Measurements from ENCODE around the gene NAPG. TPM values are rescaled to one million over a fixed set of nuclear protein-coding genes. Genes with fewer than 3 reads are reported as not detected.
"Not testable (repeated sequence)": the region's sequence is repeated elsewhere in the genome, so short reads cannot be mapped to it uniquely, and the experiment has no call there.

The NAPG gene
- total RNA-seq, 1 donor from 2014 or later, result 24.4 TPM

DNA sequence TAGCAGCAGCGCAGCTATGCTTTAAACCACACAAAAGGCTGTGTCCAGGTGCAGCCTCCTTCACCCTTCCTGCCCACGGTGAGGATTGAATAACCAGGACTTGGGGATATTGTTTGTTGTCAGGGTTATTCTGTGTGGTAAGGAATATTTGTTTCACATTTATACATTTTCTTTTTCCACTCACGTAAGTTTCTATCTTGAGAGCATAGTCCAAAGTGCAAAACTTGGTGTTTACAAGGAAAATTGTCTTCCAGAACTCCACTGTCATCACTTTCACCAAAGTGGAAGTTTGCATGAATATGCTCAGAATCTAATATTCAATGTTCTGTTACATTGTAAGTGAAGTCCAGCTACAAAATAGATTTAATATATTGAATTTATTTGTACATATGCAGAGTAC, 26.4 kb downstream of the NAPG start:
- ATAC-seq, result no peak

- ATAC-seq, result not testable (repeated sequence)
Observed at GRCh38 chr18:10556251-10556650, 30.4 kb downstream of the NAPG start.

DNA sequence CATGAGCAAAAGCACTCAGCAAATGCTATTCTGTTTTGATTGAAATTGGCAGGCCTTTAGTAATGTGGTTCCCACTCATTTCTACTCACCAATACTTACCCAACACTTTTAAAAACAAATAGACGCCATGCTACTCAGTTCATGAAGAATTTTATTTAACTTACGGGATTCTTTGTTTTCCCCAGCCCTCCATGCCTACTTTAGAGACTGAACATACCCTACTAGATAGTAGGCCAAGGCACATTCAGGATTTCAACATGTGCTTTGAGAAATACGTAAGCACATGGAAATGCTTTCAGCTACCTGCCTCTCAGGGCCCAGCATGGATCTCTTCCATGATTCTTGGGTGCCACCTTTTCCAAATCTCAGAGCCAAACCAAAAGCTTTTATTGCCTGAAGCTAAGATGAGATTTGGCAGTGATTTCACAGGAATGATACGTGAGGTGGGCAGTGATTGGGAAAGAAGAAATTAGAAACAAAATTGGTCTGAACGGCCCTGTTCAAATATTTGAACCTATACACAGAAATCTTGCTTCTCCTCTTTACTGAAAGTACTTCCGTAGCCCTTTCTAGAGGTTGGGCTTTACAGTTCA, 31.4 kb downstream of the NAPG start:
- no peak for ATAC-seq

DNA sequence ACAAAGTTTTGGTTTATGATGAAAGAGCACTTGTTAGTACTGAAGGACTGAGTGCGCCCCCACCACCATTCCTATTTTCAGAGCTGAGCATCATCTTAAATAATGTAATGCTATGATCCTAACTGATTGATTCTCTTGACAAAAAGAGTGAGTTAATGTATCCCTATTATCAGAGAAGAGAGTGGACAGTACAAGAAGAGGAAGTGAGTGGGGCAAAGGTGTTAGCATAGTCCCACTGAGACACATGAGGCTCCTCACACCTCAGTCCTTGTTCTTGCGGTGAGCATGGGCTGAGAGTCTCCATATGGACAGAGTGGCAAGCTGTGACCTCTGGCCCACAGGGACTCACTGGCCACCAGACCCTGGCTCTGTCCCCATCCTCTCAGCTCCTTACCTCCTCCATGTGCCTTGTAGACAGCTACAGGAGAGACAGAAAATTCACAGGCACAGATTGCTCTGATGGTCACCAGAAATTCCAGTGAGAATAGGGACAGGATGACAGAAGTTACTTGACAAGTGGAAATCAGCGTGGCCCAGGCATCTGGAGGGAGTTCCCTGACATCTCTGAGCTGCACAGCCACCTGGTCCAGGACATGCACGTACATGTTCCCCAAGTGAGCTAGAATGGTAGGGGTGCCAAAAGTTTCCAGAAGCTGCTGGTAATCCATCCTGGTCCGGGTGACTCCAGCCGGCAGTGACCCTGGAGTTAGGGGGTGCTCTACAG, 32.6 kb downstream of the NAPG start:
- ATAC-seq, result peak; percentile 49

DNA sequence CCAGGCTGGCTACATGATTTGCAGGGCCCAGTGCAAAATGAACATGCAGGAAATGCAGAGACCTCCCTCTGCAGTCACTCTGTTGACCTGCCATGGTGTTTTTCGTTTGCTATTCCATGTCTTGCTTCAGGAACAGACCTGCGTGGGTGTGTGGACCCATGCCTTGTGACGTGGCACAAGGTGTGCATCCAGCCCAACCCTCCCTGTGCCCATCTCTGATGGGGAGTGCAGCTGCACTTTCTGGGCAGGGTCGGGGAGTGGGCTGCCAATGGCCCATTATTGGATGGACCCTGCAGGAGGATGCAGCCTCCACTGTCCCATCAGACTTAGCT, 33.1 kb downstream of the NAPG start:
- no peak for ATAC-seq

- peak; percentile 7 for ATAC-seq
Observed at GRCh38 chr18:10559553-10560451, 34.0 kb downstream of the NAPG start.

DNA sequence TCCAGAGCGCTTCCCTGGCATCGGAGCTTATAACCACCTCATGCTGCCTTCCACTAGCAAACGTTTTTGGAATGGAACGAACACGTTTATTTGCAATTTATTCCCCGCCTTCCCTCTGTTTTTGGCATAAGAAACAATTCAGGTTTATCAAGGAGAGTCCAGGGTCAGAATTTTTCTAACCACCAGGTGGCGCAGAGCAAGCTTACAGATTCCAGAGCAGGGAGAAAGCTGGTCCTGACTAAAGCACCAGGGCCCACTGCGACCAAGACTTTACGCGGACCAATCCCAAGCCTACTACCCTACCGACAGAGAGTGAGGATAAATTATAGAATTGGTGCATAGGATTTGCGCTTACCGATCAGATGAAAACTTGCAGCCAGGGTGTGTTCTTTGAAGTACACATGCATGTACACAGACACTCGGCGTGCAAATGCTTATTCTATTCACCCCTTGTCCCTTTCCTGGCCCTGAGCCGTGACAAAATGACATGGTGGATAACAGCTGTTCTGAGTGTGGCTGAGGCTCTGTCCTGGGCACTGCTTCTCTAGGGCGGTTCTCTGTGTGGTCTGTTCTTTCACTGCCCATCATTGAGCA, 34.7 kb downstream of the NAPG start:
- peak; percentile 51 for ATAC-seq

- no peak for ATAC-seq
Observed at GRCh38 chr18:10562773-10563160, 36.9 kb downstream of the NAPG start.

- peak; percentile 61 for ATAC-seq
Observed at GRCh38 chr18:10563886-10564285, 38.1 kb downstream of the NAPG start.

DNA sequence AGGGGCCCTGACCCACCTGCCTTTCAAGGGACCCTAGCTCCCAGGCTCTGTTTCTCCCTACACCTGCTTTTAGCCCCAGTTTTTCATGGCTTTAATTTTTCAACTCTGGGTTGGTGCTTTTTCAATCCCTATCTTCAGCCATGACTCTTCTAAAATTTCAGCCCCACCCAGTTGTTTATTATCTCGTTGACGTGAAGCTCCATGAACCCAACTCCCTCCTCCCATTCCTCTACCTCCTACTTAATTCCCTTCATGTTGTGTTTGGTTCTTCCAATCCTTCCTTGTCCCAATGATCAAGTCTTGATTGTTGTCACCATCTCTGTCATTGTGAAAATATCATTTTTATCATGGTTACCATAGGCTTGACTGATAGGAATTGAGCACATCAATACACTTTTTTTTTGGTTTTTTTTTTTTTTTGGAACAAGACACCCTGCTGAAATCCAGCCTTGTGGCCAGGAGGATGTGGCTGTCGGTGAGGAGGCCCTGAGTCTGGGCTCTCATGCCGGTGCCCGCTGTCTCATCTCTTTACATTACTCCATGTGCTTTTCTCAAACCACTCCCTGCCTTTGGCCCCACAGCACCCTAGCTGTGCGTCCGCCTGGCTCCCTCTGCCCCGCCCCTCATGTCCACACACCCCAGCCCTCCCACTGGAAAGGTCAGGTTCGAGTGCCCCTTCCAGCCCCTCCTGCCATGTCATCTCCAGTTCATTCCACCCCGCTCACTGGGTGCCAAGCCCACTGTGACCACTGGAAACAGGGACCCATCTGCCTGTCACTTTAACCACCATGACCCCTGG, 39.3 kb downstream of the NAPG start:
- no peak for ATAC-seq

GRCh38 chr18:10565835-10566234, 40.0 kb downstream of the NAPG start:
- no peak for ATAC-seq

DNA sequence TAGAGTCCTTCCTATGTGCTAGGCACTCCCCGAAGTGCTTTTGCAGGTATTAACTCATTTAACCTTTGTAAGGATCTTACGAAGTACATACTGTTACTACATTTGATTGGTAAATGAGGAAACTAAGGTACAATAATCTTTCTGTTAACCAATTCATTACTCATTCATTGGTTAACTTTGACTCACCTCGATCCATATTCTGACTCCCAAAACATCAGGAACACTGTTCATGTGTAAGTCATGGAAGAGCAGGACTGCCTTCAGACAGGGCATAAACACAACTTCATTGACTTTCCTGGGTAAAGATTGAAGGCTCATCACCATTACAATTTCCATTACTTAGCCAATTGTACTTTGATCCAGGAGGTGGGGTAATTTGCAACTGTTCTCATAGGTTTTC, 40.6 kb downstream of the NAPG start:
- no peak for ATAC-seq

DNA sequence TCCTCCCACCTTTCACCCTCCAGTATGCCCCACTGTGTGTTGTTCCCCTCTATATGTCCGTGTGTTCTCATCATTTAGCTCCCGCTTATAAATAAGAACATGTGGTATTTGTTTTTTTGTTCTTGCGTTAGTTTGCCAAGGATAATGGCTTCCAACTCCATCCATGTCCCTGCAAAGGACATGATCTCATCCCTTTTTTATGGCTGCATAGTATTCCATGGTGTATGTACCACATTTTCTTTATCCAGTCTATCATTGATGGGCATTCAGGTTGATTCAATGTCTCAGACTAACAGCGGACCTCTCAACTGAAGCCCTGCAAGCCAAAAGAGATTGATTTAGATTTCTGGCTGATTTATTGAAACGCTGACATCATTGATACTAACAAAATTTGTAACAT, 44.1 kb downstream of the NAPG start:
- not testable (repeated sequence) for ATAC-seq

DNA sequence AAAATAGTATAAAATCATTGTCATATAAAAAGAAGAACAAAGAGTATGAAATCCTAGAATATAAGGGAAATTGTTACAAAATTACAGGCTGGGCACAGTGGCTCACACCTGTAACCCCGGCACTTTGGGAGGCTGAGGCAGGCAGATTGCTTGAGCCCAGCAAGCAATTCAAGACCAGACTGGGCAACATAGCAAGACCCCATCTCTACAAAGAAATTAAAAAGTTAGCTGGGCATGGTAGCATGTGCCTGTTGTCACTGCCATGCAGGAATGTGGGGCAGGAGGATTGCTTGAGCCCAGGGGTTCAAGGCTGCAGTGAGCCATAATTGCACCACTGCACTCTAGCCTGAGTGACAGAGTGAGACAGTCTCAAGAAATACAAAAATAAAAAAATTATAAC, 44.8 kb downstream of the NAPG start:
- ATAC-seq, result no peak

DNA sequence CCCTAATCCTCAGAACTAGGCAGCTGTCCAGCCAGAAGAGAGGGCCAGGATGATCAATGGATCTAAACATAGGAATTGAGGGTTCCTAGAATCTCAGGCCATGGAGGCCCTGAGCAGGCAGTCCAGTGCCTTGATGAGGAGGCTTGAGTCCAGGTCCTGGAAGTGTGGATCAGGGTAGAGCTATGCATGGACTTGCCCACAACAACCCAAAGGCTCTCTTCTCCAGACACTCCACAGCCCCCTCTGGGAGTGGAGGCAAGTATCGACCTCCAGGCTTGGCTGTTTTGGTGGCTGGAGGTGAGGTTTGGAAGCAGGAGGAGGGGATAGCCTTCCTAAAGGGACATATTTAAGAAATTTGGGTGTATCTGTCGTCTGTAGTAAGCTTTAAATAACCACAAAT, 45.7 kb downstream of the NAPG start:
- no peak for ATAC-seq

GRCh38 chr18:10573261-10573660, 47.4 kb downstream of the NAPG start:
- not testable (repeated sequence) for ATAC-seq

GRCh38 chr18:10574412-10574811, 48.6 kb downstream of the NAPG start:
- not testable (repeated sequence) for ATAC-seq

DNA sequence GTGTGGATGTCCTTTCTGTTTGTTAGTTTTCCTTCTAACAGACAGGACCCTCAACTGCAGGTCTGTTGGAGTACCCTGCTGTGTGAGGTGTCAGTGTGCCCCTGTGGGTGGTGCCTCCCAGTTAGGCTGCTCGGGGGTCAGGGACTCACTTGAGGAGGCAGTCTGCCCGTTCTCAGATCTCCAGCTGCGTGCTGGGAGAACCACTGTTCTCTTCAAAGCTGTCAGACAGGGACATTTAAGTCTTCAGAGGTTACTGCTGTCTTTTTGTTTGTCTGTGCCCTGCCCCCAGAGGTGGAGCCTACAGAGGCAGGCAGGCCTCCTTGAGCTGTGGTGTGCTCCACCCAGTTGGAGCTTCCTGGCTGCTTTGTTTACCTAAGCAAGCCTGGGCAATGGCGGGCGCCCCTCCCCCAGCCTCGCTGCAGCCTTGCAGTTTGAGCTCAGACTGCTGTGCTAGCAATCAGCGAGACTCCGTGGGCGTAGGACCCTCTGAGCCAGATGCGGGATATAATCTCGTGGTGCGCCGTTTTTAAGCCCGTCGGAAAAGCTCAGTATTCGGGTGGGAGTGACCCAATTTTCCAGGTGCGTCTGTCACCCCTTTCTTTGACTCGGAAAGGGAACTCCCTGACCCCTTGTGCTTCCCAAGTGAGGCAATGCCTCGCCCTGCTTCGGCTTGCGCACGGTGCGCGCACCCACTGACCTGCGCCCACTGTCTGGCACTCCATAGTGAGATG, 52.2 kb downstream of the NAPG start:
- ATAC-seq, result not testable (repeated sequence)

DNA sequence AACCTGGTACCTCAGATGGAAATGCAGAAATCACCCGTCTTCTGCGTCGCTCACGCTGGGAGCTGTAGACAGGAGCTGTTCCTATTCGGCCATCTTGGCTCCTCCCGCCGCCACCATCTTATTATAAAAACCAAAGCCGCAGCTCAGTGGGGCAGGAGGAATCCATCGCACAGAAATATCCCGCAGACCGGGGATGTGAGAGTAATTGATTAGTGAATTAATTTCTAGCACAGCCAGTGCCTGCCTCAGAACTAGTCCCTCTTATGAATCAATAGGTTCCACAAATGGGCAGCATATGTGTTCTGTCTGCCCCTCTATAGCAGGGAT, 52.7 kb downstream of the NAPG start:
- not testable (repeated sequence) for ATAC-seq

GRCh38 chr18:10579079-10579867, 53.4 kb downstream of the NAPG start:
- no peak for ATAC-seq

DNA sequence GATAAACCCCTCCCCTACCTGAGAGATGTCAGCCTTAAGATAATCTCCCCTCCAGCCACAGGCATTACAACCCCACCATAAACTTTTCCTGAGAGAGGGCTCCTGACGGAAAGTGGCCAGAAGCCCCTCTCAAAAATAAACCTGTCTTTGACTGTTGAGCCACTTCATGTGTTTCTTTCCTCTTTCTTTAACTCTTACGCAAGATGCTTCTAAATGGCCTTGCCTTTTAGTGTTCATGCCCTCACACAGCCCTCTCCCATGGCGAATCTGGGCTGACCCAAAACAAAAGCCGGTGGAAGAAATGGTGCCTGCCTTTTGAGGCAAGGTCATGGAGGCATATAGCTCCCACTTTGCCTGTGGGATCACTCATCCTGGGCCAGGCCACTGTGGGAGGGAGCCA, 54.4 kb downstream of the NAPG start:
- no peak for ATAC-seq

Measured in esophagus mucosa (tissue), 1 donor.